GM21529 (cell line): Measurements from ENCODE around the gene C5orf47.

Experiments used
- ATAC-seq: cut with Tn5 transposase; IDR thresholded peaks from one replicate; pipeline ENCODE4 v1.9.1; 2021; ENCODE audit not compliant: unreplicated experiment

The C5orf47 gene

DNA sequence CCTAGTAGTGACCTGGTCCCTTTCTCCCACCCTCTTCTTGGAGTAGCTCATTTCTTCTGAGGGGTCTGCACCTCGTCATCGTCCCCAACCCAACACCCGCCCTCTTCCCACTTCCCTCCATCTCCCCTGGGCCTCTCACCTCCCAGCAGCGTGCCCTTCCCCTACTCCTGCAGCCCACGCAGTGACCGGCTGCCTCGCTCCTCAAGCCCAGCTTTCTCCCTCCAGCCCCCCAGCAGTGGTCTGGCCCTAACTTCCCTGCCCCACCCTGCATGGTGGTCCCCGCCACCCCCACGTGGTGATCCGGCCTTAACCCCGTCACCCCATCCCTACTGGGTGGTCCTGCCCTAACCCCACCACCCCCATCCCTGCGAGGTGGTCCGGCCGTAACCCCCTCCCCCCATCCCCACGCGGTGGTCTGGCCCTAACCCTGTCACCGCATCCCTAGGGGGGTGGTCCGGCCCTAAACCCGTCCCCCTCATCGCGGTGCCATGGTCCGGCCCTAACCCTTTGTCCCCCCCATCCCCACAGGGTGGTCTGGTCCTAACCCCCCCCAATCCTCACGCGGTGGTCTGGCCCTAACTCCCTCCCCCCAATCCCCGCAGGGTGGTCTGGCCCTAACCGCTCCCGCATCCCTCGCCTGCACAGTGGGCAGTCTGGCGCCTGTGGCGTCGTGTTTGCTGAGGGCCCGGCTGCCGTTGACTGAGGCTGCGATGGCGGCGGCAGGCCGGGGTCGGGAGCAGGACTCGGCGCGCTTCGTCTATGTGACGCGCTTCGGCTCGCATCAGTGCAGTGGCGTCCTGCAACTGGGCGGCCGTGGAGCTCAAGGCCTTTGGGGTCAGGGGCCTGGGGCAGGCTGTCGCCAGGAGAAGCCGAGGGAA lies at the start of gene C5orf47:
Gene C5orf47, plus strand, starts transcription at position 617 of the 878 bp plus-strand sequence. Its CDS starts 94 bp downstream, at position 711.
- ATAC-seq: no peak

DNA sequence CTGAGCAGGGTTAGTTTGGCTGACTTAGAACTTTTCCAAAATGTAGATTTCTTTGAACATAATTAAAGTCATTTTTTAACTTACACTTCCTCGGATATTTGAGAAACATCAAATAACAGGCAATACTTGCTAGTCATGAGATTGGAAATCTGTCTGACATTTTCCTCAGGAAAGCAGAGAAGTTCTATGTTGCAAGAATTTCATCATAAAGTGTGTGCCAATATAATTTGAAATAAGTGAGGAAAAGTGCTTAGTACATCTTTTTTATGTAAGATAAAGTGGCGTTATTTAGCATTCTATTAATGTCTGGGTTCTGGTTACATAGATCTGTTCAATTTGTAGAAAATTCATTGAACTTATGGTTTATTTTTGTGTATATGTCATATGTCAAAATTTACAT lies 48.7 kb upstream of the C5orf47 start:
- no peak for ATAC-seq

GRCh38 chr5:173941102-173941501 lies 47.9 kb upstream of the C5orf47 start:
- ATAC-seq: no peak

DNA sequence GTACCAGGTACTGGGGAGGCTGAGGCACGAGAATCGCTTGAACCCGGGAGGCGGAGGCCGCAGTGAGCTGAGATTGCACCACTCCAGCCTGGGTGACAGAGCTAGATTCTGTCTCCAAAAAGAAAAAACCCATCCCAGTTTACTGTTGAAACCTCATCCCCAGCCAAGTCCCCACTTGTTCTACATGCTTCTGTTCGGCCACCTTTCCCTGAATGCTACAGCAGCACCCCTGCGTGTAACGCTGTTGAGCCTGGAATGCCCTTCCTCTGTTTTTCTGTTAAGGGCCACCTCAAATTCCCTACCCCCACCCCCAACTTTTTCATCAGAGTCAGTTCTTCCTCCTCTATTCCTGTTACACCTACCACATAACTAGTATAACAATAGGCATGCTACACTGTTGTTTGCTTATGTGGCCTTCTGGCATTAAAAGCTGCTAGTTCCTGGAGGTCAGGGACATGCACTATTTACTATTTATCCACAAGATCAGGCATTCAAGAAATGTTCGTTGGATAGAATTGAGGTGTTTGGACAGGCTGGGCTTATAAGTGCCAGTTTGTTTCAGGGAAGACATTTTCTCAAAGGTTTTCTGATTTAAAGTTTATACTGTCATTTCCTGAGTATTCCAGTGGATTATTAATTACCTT lies 47.1 kb upstream of the C5orf47 start:
- ATAC-seq: no peak

- no peak for ATAC-seq
Observed at GRCh38 chr5:173944511-173944910, 44.5 kb upstream of the C5orf47 start.

- ATAC-seq: no peak
Observed at GRCh38 chr5:173945160-173945559, 43.8 kb upstream of the C5orf47 start.

DNA sequence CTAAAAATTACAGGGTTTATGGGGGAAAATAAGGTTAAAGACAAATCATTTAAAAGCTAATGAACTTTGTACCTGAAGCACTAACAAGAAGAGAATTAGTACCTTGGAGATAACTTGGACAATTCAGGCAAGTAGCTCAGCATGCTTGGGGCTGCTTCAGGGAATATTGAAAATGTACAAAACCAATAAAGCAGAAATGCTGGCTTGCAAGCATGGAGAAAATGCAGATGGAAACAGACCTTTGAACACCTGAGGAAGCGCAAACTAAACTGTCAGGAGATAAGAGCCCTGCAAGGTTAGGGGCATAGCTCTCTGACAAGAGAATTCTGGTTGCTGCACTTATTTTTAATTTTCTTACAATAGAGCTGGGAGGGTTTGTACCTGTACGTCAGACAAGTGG lies 42.6 kb upstream of the C5orf47 start:
- ATAC-seq: no peak

DNA sequence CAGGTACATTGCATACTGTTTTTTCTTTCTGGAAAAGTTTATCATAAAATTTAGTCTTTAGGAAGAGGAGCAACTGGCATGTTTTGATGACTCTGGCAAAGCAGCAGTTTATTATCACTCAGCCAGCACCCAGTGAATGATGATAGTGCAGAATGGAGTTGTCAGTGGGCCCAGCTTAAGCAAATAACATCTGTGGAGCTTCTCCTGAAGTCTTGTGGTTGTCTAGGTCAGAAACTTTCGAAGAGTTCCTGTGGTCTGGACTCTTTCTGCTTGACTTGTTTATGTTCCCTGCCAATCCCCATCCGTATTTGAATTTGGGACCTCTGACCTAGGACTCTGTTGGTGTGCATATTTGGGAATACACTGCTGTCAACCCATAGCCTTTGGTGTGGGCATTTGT lies 38.1 kb upstream of the C5orf47 start:
- ATAC-seq: no peak

DNA sequence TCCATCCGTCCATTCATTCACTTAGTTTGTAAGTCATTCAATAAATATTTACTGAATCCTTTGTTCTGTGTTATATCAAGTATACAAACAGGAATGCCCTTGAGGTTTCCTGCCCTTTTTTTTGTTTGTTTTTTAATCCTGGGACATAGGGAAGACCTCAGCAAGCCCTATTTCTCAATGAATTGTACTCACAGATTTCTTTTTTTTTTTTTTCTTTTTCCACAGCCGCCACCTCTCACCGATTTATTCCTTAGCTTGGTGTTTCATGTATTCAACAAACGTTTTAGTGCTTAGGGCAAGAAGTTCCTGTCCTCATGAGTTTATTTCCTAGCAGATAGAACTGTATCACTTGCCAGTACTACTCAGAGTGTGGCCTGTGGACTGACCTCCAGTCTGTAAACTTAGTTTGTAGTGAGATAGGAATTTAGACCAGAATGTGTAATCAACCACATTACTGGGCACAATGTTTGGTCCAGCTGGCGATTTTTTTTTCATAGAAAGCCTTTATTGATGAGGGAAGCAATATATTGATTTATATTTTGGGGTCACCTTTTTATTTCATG lies 35.4 kb upstream of the C5orf47 start:
- no peak for ATAC-seq

DNA sequence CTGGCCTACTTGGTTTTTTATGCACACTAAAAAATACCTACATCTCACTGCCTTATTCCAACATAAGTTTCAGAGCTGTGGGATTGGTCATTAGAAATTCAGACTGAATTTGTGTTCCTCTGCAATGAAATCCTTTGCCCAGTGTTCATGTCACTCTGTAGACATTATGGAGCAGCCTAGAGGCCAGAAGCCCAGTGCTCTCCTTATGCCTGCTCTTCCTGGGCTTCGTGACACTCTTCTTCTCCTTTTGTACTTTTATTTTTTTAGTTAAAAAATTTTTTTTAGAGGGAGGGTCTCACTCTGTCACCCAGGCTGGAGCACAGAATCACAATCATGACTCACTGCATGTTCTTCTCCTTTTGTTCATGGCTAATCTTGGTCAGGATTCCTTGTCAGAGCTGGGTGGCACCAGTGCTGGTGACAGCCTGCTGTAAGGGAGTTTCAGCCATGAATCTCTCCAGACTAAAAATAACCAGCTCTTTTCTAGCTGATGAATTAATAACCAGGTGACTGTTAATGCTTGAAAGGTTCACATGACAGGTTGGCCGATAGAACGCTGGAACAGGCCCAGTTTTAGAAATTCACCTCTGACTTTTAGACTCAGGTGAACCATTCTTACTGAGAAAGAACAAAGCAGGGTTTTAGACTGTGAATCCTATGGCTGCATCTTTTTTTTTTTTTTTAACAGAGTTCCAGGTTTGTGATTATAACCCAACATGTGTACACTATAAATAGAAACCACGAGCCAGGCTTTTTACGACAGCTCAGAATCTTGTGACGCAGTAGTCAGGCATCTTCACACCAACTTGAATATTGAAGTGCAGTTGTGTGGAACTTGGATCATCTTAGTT lies 34.1 kb upstream of the C5orf47 start:
- ATAC-seq: no peak

- no peak for ATAC-seq
Observed at GRCh38 chr5:173960986-173961385, 28.0 kb upstream of the C5orf47 start.

GRCh38 chr5:173961418-173961817 lies 27.6 kb upstream of the C5orf47 start:
- no peak for ATAC-seq

DNA sequence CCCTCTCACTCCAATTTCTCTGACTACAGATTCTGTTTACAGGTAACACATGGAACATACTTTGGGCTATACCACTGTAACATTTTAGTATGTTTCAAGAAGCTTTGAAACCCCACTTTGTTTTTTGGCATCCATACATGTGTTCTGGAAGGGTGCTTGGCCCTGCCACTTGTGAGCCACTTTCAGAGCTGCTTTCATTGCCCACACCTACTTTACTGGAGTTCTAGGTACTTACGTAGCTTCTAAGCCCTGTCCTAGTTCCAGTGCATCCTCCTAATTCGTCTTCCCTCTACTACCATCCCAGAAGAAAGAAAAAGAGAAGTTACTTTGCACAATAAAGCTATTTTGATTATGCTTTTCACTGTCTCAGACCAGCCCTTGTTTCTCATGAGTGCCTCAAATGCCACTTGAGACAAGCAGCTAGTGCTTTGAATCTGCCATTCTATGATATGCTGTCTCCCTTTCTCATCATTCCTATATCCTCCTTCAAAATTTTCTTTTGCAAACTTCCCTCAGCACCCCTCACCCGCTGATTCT lies 26.5 kb upstream of the C5orf47 start:
- no peak for ATAC-seq

GRCh38 chr5:173963182-173963838 lies 25.7 kb upstream of the C5orf47 start:
- no peak for ATAC-seq

DNA sequence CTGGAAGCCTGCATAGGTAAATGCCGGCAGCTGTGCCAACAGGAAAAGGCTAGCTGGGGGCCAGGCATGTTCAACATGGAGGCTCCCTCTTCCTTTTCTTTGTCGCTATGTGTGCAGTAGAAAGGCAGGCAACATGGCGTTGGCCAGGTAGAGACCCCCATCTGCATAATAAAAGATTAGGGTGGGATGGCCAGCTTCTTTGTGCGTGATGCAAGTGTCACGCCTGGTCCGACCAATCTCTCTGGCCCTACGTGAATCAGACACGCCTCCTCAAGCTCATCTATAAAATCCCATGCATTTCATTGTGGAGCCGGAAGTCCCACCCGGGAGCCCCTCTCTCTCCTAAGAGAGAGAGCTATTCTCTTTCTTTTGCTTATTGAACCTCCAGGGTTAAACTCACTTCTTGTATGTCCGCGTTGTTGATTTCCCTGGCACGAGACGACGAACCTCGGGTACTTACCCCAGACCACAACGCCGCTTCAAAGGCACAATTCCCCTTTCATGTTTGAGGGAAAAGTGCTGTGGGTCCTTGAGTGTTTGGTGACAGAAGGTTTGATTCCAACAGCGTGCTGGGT lies 25.0 kb upstream of the C5orf47 start:
- no peak for ATAC-seq

DNA sequence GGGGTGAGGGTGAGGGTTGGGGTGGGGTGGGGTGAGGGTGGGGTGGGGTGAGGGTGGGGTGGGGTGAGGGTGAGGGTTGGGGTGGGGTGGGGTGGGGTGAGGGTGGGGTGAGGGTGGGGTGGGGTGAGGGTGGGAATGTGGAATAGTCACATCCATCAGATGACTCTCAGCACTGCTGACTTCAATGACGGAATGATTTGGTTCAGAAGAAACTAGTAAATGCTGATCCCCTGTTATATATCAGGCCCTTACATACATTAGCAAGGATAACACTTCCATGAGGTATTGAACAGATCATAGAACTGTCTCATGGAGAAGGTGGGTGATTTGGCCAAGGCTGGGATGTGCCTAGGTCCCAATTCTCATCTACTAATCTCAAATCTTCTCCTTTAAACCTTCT lies 24.5 kb upstream of the C5orf47 start:
- no peak for ATAC-seq

DNA sequence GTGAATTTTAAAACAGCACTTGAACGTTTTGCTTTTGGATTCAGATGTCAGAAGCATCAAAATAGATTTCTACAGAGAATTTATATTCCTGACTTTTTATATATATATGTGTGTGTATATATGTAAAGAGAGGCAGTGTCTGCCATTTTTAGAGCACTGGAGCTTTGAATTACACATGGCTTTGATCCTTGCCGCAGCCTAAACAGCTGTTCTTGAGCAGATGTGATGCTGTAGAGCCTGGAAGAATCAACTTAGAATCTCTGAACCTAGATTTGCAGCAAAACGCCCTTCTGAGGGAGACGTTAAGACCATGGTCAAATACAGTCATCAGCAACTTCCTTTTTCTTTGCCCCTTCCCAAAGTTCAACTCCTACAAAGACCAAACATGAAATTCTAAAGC lies 21.7 kb upstream of the C5orf47 start:
- ATAC-seq: no peak

DNA sequence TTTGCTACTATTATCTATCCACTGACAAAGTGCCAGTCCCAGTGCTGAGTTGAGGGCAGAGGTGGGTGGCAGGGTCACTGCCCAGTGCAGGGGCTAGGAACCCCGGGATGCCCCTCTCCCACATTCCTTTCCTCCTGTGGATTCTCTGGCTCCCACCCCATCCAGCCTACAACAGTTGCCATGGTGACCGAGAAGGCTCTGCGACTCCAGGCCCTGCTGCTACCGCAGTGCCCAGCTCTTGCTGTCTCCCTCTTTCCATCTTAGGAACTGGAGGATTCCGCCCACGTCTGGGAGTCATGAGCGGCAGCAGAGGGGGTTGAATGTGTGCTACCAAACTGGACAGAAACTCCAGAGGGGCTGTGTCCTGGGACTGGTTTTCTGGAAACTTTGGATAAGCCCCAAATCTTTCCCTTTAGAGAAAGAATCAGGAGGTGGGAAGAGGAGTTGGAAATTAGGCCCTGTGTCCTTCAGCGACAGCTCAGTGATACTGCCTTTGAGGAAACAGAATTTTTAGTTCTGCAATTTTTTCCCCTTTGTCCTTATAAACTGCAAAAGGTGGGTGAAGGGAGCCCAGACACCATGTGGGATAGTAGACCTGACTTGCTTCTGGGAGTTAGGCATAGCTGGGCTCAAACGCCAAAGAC lies 20.7 kb upstream of the C5orf47 start:
- no peak for ATAC-seq

GRCh38 chr5:173969167-173970049 lies 19.6 kb upstream of the C5orf47 start:
- ATAC-seq: no peak
